Placental epithelial cell (primary cell): ENCODE data around the gene OXCT2. TPM values are rescaled to one million over a fixed set of nuclear protein-coding genes. Genes with fewer than 3 reads are reported as not detected.

Experiments used
- small RNA-seq: library from RNA; depleted of rRNA; stranded (forward); fragments of <200 nt; gene quantifications from one replicate; pipeline ENCODE3, GENCODE V24; 2012
- total RNA-seq: library from RNA; depleted of rRNA; stranded (reverse); fragments of >200 nt; gene quantifications from 2 replicates; pipeline ENCODE4 v1.2.3, GENCODE V29; 2012

Gene OXCT2
- total RNA-seq = 0.54 and 0.79 TPM in 2 replicates

GRCh38 chr1:39771022-39771532 lies at the start of gene OXCT2:
Gene OXCT2, minus strand, starts transcription at chr1:39771348. Its CDS starts 93 bp downstream, at chr1:39771255.

GRCh38 chr1:39788758-39789570 lies 17.8 kb upstream of the OXCT2 start, which contains the start of gene BMP8B:
Gene BMP8B, minus strand, starts transcription at chr1:39788865. Its CDS starts 380 bp downstream, at chr1:39788485.

DNA sequence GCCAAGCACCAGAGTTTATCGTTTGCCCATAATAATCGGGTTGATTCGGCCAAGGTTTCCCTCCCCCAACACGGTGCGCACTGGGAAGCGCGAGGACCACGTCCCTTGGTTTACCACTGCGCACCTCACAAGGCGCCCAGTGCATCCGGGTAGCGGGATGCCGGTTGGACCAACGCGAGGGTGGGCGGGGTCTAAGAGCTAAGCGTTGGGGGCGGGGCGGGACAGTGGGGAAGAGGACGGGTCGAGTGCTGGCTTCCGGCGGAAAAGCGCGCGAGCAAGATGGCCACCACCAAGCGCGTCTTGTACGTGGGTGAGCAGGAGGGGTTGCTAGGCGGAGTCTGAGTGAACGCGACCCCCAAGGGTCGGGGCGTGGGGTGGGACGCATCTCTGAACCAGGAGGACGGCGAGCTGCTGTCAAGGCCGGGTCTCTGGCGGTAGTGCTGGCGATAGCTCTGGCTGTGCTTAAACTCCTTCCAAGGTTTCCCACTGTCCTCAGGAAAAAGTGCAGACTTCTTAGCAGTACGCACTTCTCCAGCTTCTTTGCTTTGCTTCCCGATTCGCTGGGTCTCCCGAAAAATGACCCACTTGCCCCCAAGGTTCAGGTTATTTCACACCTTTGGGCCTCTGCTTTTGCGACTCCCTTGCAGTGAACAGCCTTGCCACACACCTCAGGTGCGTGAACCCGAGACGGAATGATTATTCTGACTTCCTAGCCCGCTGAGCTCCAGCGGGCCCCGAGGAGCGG lies 32.4 kb downstream of the OXCT2 start, which contains the start of gene PPIE:
Gene PPIE, plus strand, starts transcription at position 261 of the 745 bp plus-strand sequence. Its CDS starts 19 bp downstream, at position 280.

Small RNAs within 50 kb of the gene (small RNA-seq; reads per million reads assigned to genes)
- gene AL033527.1 = not detected
- gene RNU7-121P = not detected

Other genes with a start within 250 kb of the OXCT2 start
- gene PABPC4, start 194.6 kb downstream of the OXCT2 start, total RNA-seq = 230 and 237 TPM in 2 replicates
- not detected in 2 replicates for gene HEYL, start 131.7 kb downstream of the OXCT2 start, total RNA-seq
- gene NT5C1A, start 99.2 kb downstream of the OXCT2 start, total RNA-seq = not detected in 2 replicates
- gene HPCAL4, start 79.9 kb downstream of the OXCT2 start, total RNA-seq = not detected in 2 replicates
- gene PPIE, start 32.5 kb downstream of the OXCT2 start, total RNA-seq = 28.7 and 33.8 TPM in 2 replicates
- not detected in 2 replicates for gene BMP8B, start 17.5 kb upstream of the OXCT2 start, total RNA-seq
- 20.4 and 22.8 TPM in 2 replicates for gene TRIT1, start 112.2 kb upstream of the OXCT2 start, total RNA-seq
- gene MYCL, start 130.6 kb upstream of the OXCT2 start, total RNA-seq = 1.6 and 2.7 TPM in 2 replicates
- 0.39 and 3.6 TPM in 2 replicates for gene MFSD2A, start 183.8 kb upstream of the OXCT2 start, total RNA-seq